ENCODE results near the gene S100A5. TPM values are rescaled to one million over a fixed set of nuclear protein-coding genes. Genes with fewer than 3 reads are reported as not detected.
A peak's percentile ranks its signal among the peaks of the same experiment; 100 is the strongest.

The S100A5 gene
- total RNA-seq, 1 donor from 2014 or later: 1.6 TPM

- Mint-ChIP-seq H3K27ac (peak overlapping the region; percentile 85), H3K4me1 (ENCODE audit: low read depth) (peaks cover 77% of the 10 kb centered on the region), H3K36me3 (ENCODE audit: low read depth) (peaks cover 27% of the 10 kb centered on the region), H3K9me3 (no peaks in the 10 kb centered on the region), H3K4me3 (peak overlapping the region; percentile 41), H3K27me3 (ENCODE audit: insufficient read depth) (no peaks in the 10 kb centered on the region)
- no peak for DNase-seq (ENCODE audit: low spot score)
- intact Hi-C loops (cut with micrococcal nuclease): loop anchor here (10.0 kb wide), 1 partner anchor 423 kb away; the partner anchor contains the start of genes CREB3L4 and SLC39A1
Measured at GRCh38 chr1:153541641-153542590, 1.2 kb upstream of the S100A5 start.

- H3K27me3 Mint-ChIP-seq (ENCODE audit: insufficient read depth): no peaks in the 10 kb centered on the region
- no peak for DNase-seq (ENCODE audit: low spot score)
- peak overlapping the region; percentile 79 for H3K27ac Mint-ChIP-seq
- H3K4me1 Mint-ChIP-seq (ENCODE audit: low read depth): peaks cover 71% of the 10 kb centered on the region
- H3K9me3 Mint-ChIP-seq: no peaks in the 10 kb centered on the region
- H3K36me3 Mint-ChIP-seq (ENCODE audit: low read depth): peaks cover 29% of the 10 kb centered on the region
- intact Hi-C loops (cut with micrococcal nuclease): loop anchor here (10.0 kb wide), 1 partner anchor 425 kb away; the partner anchor contains the start of genes CREB3L4 and SLC39A1
- H3K4me3 Mint-ChIP-seq: peak overlapping the region; percentile 72
Measured at GRCh38 chr1:153539395-153540093, 1.2 kb downstream of the S100A5 start.

DNA sequence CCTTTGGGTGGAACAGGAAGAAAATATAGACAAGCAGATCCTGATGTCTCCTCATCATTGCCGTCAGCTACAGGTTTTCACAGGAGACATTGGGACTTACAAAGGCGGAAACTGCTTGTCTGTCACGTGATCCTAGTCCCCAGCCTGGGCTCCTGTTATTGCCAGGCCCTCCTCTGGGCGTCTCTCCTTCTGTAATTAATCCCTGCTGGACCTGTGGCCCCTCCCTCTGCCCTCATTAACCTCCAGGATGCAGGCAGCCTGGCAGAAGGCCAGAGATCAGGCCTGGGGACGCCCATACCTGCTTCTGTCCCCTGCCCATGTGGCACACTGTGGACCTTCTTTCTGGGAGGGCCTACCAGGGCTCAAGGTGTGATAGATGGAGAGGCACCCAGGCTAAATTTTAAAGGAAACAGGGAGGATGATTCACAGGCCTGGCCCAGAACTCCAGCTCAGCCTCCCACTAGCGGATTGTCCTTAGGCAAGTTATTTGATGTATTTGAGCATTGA lies 2.4 kb downstream of the S100A5 start:
- intact Hi-C loops (cut with micrococcal nuclease): no loop called here
- Mint-ChIP-seq H3K4me3 (peak overlapping the region; percentile 53), H3K4me1 (ENCODE audit: low read depth) (peaks cover 71% of the 10 kb centered on the region), H3K27me3 (ENCODE audit: insufficient read depth) (no peaks in the 10 kb centered on the region), H3K27ac (peak overlapping the region; percentile 29), H3K36me3 (ENCODE audit: low read depth) (peaks cover 27% of the 10 kb centered on the region), H3K9me3 (no peaks in the 10 kb centered on the region)
- DNase-seq (ENCODE audit: low spot score): no peak

DNA sequence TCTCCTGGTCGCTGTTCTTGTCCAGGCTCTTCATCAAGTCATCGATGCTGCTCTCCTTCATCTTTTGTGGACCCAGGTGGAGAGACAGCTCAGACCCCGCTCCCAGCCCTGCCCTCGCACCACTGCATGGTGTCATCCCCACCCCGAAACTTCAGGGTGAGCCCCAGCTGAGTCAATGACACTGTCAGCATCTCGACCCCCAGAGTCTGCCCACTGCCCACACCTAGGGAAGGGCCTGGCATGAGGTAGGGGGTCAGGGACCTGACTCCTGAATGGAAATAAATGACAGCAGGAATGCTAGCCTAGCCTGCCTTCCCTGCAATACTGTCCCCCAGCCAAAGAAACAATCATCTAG lies 3.4 kb downstream of the S100A5 start:
- peaks cover 18% of the 10 kb centered on the region for H3K36me3 Mint-ChIP-seq (ENCODE audit: low read depth)
- H3K4me1 Mint-ChIP-seq (ENCODE audit: low read depth): peaks cover 71% of the 10 kb centered on the region
- H3K4me3 Mint-ChIP-seq: peak overlapping the region; percentile 35
- DNase-seq (ENCODE audit: low spot score): no peak
- intact Hi-C loops (cut with micrococcal nuclease): no loop called here
- H3K27ac Mint-ChIP-seq: peak overlapping the region; percentile 96
- no peaks in the 10 kb centered on the region for H3K27me3 Mint-ChIP-seq (ENCODE audit: insufficient read depth)
- no peaks in the 10 kb centered on the region for H3K9me3 Mint-ChIP-seq

GRCh38 chr1:153536671-153537375 lies 3.9 kb downstream of the S100A5 start:
- peaks cover 71% of the 10 kb centered on the region for H3K4me1 Mint-ChIP-seq (ENCODE audit: low read depth)
- H3K36me3 Mint-ChIP-seq (ENCODE audit: low read depth): peaks cover 15% of the 10 kb centered on the region
- peak overlapping the region; percentile 96 for H3K27ac Mint-ChIP-seq
- intact Hi-C loops (cut with micrococcal nuclease): loop anchor here (1.0 kb wide), 3 partner anchors 8 to 121 kb away; partner anchors contain the start of genes S100A4 and SNAPIN
- H3K27me3 Mint-ChIP-seq (ENCODE audit: insufficient read depth): no peaks in the 10 kb centered on the region
- H3K9me3 Mint-ChIP-seq: no peaks in the 10 kb centered on the region
- peak overlapping the region; percentile 91 for H3K4me3 Mint-ChIP-seq
- no peak for DNase-seq (ENCODE audit: low spot score)

DNA sequence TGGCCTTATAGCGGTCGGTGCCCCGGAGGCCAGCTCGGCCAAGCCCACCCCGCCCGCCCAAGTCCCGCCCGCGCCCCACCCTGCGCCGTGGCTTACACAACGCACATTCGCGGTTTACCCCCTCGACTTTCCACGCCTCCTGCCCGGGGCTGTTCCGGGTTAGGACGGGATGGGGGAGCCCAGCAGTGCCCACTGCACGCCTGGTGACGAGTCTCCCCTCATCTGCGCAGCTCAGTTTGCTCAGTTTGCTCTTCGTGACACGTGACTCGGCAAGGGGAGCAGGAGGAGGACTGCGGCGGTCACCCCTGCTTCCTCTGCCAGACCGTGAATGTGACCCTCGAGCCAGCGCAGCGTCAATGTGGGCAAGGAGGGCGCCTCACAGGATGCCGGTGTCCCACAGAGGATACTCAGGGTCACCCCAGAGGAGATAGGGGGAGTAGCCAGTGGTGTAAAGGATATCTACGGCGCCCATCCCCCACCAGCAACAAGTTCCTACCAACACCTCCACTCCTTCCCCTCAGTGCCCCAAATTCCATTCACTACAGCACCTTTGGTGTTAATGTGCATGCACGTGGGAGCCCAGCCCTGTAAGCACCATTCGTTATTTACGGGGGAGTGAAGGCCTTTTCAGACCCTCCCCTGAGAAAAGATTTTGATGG lies 4.6 kb downstream of the S100A5 start:
- intact Hi-C loops (cut with micrococcal nuclease): loop anchor here (1.0 kb wide), 3 partner anchors 9 to 122 kb away; partner anchors contain the start of genes S100A4 and SNAPIN
- H3K27me3 Mint-ChIP-seq (ENCODE audit: insufficient read depth): no peaks in the 10 kb centered on the region
- peak overlapping the region; percentile 96 for H3K27ac Mint-ChIP-seq
- H3K4me3 Mint-ChIP-seq: peak overlapping the region; percentile 91
- H3K4me1 Mint-ChIP-seq (ENCODE audit: low read depth): peaks cover 71% of the 10 kb centered on the region
- no peaks in the 10 kb centered on the region for H3K9me3 Mint-ChIP-seq
- H3K36me3 Mint-ChIP-seq (ENCODE audit: low read depth): peaks cover 10% of the 10 kb centered on the region
- DNase-seq (ENCODE audit: low spot score): peak; percentile 76

DNA sequence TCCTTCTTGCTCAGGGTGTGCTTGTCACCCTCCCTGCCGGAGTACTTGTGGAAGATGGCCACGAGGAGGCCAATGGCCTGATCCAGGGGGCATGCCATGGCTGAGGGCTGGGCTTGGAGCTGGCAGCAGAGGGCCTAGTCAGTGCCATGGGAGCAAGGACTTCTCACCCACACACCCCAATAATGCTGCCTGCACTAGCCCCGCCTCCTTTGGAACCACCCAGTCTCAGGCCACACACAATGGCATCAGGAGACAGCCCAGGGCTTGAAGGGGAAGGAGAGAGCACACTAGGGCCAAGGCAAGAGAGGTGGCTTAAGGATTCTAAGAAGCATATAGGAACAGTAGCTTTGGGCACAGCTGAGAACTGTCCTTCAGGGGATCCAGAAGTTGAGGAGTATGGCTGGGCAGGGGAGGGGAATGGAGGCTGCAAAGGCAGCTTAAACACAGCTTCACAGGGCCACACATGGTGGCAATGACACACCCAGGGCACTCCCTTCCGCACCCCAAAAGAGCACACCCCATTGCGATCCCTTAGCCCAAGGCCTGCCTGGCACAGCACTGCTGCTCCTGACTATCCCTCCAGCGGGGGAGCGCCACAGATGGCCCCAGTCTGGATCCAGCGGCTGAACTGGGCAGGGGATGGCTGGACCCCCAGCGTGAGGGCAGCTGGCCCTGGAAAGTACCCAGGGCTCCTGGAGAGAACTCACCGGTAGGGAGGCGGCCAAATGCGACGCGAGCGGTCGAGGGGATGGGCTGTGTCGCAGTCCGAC lies 5.3 kb downstream of the S100A5 start, which contains the start of gene S100A6:
Gene S100A6 (minus strand): TSS at position 750 of the 770 bp plus-strand sequence. CDS start 652 bp downstream, at position 98.
- peak within 1 kb of the TSS; percentile 96 for H3K27ac Mint-ChIP-seq
- H3K4me1 Mint-ChIP-seq (ENCODE audit: low read depth): peaks cover 71% of the 10 kb centered on the region
- no peaks in the 10 kb centered on the region for H3K27me3 Mint-ChIP-seq (ENCODE audit: insufficient read depth)

GRCh38 chr1:153534925-153535241 lies 5.9 kb downstream of the S100A5 start:
- no peaks in the 10 kb centered on the region for H3K9me3 Mint-ChIP-seq
- no peaks in the 10 kb centered on the region for H3K27me3 Mint-ChIP-seq (ENCODE audit: insufficient read depth)
- intact Hi-C loops (cut with micrococcal nuclease): loop anchor here (1.0 to 2.0 kb wide), 2 partner anchors 82 to 136 kb away; partner anchors contain the start of gene ILF2
- peak overlapping the region; percentile 95 for H3K27ac Mint-ChIP-seq
- H3K36me3 Mint-ChIP-seq (ENCODE audit: low read depth): peaks cover 10% of the 10 kb centered on the region
- H3K4me3 Mint-ChIP-seq: peak overlapping the region; percentile 91
- DNase-seq (ENCODE audit: low spot score): no peak
- H3K4me1 Mint-ChIP-seq (ENCODE audit: low read depth): peaks cover 69% of the 10 kb centered on the region

More for the DNA sequence above, 5.3 kb downstream of the S100A5 start, which contains the start of gene S100A6:
- intact Hi-C loops (cut with micrococcal nuclease): loop anchor here (1.0 to 2.0 kb wide), 5 partner anchors 10 to 135 kb away; partner anchors contain the start of genes ILF2, S100A4 and SNAPIN
- Mint-ChIP-seq H3K4me3 (peak within 1 kb of the TSS; percentile 91), H3K36me3 (ENCODE audit: low read depth) (peaks cover 10% of the 10 kb centered on the region), H3K9me3 (no peaks in the 10 kb centered on the region)
- DNase-seq (ENCODE audit: low spot score): peak; percentile 36

- no peak for DNase-seq (ENCODE audit: low spot score)
- Mint-ChIP-seq H3K27me3 (ENCODE audit: insufficient read depth) (no peaks in the 10 kb centered on the region), H3K36me3 (ENCODE audit: low read depth) (peaks cover 10% of the 10 kb centered on the region), H3K27ac (peak overlapping the region; percentile 62), H3K9me3 (no peaks in the 10 kb centered on the region), H3K4me3 (peak overlapping the region; percentile 91), H3K4me1 (ENCODE audit: low read depth) (peaks cover 64% of the 10 kb centered on the region)
- intact Hi-C loops (cut with micrococcal nuclease): loop anchor here (2.0 kb wide), 1 partner anchor 136 kb away; the partner anchor contains the start of gene ILF2
Measured at GRCh38 chr1:153534226-153534924, 6.4 kb downstream of the S100A5 start.

- Mint-ChIP-seq H3K27me3 (ENCODE audit: insufficient read depth) (no peaks in the 10 kb centered on the region), H3K4me1 (ENCODE audit: low read depth) (peaks cover 62% of the 10 kb centered on the region), H3K27ac (peak overlapping the region; percentile 62), H3K4me3 (peak overlapping the region; percentile 91), H3K36me3 (ENCODE audit: low read depth) (peaks cover 12% of the 10 kb centered on the region), H3K9me3 (no peaks in the 10 kb centered on the region)
- intact Hi-C loops (cut with micrococcal nuclease): loop anchor here (1.0 to 2.0 kb wide), 3 partner anchors 35 to 137 kb away; partner anchors contain the start of genes CHTOP and ILF2
- no peak for DNase-seq (ENCODE audit: low spot score)
Measured at GRCh38 chr1:153533689-153534201, 7.0 kb downstream of the S100A5 start.
